NCI-H1092 (cell line): ENCODE measurements around the gene FOXD1.
A peak's percentile ranks its signal among the peaks of the same experiment; 100 is the strongest.
"Not testable (repeated sequence)": the region's sequence is repeated elsewhere in the genome, so short reads cannot be mapped to it uniquely, and the experiment has no call there.

Experiments
- DNase-seq: peaks from one replicate; lab custom pipeline; 2025; lab: John Stamatoyannopoulos, UW

The FOXD1 gene

DNA sequence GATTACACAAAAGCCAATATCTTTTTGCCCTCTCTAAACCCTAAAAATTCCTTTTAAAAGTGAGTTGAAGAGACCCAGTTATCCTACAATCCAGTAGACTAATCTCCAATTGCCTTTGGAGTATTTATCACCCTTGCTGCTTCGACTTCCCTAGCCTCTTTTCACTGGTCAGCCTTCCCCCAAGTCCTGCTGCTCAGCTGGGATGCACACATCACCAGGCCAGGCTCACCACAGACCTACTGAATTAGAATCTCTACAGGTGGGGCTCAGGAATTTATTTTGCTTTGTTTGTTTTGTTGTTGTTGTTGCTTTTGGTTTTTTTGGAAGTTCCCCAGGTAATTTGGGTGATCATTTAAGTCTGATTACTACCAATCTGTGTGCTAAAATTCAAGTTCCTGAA, 11.6 kb upstream of the FOXD1 start:
- DNase-seq: no peak

DNA sequence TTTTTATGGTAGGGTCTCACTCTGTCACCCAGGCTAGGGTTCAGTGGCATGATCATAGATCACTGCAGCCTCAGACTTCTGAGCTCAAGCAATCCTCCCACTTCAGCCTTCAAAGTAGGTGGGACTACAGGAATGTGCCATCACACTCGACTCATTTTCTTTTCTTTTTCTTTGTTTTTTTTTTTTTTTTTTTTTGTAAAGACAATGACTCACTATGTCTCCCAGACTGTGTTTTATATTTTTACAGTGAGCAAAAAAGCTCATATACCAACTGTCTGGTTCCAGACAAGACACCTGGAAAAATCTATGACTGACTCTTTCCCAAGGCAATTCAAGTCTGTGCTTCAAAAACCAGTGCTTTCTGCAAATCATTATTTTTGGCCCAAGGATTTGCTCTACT, 10.8 kb upstream of the FOXD1 start:
- no peak for DNase-seq

GRCh38 chr5:73456462-73456861, 7.9 kb upstream of the FOXD1 start:
- not testable (repeated sequence) for DNase-seq

DNA sequence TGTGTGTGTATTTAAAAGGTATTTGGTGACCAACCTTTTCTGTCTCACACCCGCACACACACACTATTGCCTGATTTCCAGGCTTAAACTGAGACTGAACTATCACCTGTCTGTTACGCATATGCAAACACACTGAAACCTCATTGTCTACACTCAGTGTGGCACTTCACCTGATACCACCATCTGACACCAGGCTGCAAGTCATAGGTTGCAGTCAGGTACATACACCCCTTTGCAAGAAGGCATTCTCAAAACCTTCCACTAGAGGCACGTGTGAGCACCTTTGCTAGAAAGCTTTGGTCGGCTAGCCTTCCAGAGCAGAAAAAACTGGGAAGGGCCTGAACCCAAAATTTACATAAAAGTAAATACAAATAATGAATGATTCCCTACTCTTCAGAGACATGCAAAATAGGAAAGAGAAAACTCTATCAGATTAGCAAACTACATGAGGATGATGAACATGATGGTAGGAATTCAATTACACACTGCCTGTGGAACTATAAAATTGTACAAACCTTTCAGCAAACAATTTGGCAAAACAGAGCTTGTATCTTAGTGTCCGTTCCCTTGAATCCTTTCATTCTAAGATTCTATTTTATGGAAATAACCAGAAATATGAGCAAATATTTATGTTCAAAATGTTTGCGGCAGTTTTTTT, 5.9 kb upstream of the FOXD1 start:
- DNase-seq: peak; percentile 40

GRCh38 chr5:73452215-73452614, 3.6 kb upstream of the FOXD1 start:
- DNase-seq: no peak

- peak; percentile 33 for DNase-seq
Observed at GRCh38 chr5:73451224-73452130, 2.9 kb upstream of the FOXD1 start.

GRCh38 chr5:73450672-73451223, 2.2 kb upstream of the FOXD1 start:
- no peak for DNase-seq

DNA sequence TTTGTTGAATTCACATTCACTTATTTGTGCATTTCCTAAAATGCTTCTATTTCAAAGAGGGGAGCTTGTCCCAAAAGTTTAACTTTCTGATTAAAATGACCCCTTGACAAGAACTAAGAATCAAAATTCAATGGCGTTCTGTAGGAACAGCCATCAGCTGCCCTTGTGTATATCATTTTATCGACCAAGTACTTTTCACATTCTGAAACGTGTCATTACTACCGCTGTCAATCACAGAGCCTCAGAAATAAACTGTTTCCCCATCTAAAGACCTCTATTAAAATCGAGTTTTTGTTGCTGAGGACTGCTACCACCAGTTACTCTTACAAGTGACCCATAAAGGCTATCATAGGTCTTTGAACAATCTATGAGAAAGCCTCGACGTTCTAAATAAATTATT, 1.6 kb upstream of the FOXD1 start:
- DNase-seq: no peak

- peak; percentile 23 for DNase-seq
Observed at GRCh38 chr5:73447530-73448462, 781 bp downstream of the FOXD1 start.

DNA sequence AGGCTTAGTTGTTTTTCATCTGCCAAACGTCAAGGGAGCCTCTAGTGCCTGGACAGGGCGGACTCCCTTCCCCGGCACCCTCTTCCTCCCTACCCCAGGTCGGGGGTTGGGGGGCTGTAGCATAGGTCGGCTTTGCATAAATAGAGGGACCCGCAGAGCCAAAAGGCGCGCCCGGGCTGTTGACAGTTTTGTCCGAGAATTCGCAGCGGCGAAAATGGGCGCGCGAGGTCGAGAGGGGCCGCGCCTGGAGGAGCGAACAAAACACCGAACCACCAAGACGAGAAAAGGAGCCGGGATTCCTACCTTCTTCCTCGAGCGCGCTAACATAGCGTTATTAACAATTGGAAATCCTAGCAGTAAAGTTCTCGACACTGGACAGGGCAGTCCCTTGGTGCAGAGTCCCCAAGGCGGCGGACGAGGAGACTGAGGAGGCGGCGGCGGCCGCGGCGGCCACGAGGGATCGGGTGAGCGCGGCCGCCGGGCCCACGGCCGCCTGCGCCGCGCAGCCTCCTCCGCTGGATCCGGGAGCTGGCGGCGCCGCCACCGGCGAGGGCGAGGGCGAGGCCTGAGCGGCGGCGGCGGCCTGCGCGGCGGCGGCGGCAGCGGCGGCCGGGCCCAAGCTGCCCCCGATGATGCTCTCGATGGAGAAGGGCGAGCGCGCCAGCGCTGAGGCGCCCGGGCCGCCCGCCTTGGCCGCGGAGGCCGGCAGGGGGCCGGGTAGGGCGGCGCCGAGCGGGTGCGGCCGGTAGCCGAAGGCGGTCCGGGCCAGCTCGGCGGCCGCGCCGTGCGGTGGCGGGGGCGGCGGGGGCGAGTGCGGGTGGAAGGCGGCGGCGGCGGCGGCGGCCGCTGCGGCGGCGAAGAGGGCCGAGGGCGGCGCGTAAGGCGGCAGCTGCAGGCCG, 1.7 kb downstream of the FOXD1 start:
- DNase-seq: no peak

DNA sequence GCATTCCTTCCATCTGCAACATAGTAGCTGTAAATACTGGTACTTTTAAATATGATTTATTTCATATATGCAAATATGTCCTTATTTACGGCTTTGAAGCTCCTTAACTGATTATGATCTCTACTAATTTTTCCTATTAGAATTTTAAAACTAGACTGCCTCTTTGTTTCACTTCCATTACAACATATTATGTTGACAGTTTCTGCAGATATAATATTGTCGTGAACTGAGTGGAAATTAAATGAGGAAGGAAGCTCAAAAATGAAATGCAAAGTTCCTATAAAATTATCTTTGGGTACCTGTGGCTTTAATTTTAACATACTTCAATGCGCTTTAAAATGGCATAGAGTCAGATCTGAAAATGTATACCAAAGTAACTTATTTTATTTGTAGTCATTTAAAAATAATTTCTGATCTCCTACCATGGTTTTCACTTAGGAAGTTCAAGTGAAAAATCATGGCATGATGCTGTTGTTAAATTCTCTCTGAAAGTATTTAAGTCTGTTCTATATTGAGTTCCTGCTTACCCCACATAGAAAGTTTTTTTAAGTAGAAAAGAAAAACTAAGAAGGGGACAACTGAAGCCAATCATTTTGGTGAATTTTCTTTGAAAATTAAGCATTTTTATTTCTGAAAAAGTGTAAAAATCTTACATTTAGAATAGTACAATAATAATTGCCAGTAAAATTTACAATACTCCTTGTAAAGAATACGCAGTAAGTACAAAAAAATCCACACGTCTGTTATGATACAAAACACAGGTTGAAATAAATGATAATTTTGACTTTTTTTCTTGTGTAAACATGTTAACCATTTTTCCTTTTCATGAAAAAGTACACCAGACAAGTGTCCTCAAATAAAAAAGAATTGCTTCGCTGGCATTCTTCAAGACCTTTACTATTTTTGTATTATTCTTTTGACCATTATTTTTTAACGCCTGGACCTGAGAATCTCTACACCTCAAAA, 2.6 kb downstream of the FOXD1 start:
- DNase-seq: no peak

DNA sequence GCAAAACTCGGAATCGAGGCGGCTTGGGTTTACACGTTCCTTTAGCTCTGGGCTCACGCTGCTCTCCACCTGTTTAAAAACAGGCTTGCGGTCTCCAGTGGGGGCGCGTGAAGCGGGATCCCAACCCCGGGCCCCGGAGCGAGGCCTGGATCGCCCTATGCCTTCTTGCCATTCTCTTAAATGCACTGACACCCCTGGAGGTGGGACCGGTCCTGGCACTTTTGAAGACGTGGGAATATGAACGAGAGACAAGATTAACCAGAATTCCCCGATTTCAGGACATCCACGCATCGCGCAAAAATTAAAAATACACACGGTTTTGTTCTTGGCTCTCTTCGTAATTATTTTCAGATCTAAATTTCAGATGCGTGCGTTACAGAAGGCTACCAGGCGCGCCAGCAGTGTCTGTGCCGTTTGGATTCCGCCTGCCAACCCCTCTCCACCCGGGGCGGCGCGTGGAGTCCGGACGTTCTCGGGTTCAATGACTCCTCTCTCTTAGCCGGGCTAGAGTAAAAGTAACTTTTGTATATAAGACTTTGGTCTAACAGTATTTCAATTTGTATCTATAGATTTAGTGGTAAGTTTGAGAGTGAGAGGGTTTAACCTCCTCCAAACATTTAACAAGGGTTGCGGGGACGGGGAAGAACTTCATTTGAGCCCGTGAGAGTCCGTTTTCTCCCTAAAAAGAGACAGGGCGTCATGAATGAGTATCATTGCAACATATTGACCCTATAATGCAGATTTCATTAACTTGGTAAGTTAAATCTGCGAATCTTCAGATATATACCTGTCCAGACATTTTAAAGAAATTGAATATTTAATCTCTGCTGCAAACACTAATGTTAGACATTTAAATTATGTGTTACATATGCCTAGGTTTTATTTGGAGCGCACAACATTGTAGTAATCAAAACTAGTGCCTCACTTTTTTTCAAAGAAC, 3.8 kb downstream of the FOXD1 start:
- DNase-seq: no peak

DNA sequence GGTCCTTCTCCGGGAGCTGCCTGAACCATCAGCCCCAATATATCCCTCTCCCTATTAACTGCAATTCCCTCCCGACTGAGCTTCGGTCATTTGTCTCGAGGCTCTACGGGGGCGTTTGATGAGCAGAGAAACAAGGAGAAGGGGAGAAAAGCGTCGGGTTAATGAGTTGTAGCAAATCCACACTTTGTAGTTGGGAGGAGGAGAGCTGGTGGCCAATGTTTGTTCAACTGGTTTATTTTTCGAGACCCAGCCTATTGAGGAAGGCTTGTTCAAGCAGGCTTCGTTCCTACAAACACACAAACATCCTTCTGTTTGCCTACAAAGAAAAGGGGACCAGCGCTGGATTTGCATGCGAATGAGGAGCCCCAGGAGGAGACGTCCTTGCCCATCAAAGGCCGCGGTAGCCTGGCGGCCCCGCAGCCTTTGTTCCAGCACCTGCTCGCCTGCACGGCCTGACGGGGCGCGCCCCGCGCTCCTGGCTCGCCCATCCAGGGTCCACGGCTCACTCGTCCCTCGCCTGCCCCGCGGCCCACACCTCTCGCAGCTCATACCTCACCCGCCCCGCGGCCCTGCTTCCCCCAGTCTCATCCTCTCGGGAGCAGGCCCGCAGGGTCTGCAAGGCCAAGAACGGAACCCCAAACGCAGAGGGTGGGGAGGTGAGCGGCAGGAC, 4.6 kb downstream of the FOXD1 start:
- peak; percentile 37 for DNase-seq

DNA sequence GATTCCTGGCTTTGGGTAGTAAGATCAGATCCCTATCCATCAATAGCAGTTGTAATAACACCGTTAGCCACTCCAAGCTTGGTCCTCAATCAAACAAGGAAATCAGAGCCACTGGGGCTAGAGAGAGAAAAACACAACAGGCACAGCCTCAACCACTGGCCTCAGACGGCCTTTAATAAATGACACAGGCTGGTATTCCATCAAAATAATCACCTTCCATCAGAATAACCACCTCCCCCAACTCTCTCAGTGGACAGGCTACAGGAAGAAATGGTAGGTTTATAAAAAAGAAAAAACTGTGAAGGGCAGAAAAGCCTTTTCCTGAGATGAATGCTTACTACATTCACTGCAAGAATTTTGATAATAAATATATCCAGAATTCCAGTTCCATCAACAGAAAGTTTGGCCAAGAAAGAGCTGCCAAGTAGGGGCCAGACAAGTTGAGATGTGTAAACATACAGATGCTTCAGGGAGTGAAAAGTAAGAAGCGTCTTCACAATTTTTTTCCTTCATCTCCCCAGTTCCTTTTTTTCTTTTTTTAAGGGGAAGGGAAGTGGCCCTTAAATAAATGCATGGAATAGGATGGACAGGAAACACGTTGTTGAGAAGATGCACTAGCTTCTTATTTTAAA, 5.5 kb downstream of the FOXD1 start:
- no peak for DNase-seq

DNA sequence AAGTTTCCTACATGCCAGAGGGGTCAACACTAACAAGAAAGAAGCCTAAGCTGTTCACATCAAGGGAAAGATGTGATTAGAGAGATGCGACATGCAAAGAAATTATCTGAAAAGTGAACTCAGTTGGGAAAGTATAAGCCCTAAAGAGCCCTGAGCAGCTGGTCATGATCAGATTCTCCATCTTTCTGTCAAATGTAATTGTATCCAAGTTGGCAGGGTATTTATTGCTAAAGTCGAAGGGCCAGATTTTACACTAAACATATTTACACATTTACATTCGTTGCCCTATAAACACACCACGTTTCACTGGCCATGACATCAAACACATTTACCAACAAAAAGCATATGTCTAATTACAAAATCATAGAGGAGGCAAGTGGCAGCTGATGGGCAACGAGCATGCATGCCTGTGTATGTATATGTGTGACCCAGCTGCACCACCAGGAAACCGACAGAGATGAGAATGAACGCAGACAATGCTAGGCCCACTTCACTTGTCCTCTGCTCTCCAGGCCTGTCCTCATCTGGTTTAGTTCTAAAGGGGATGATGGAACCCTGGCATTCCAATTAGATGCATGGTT, 6.3 kb downstream of the FOXD1 start:
- DNase-seq: no peak

DNA sequence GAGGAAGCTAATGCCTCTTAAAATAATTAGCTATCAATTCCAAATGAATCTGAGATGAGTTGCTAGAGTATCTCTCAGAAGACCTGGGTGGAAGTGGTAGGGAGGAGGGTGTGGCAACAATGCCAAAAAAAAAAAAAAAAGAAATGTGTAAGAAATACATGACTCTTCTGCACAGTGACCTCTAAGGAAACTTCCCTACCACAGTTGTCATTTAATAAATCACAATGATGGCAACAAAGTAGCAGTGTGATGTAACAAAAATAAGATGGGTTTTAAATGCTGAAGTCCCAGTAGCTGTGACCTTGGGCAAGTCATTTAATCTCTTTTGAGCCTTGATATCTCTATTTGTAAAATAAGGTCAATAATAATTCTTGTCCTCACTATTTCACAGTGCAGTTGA, 7.2 kb downstream of the FOXD1 start:
- no peak for DNase-seq

- no peak for DNase-seq
Observed at GRCh38 chr5:73440262-73440661, 8.3 kb downstream of the FOXD1 start.
